ENCODE data around the gene SPIRE2.
A peak's percentile ranks its signal among the peaks of the same experiment; 100 is the strongest.
"Not testable (repeated sequence)": the region's sequence is repeated elsewhere in the genome, so short reads cannot be mapped to it uniquely, and the experiment has no call there.

The SPIRE2 gene

GRCh38 chr16:89828199-89828869 lies at the start of gene SPIRE2:
TSS of gene SPIRE2 (plus strand) at chr16:89828475. CDS start at chr16:89828551, 76 bp downstream.
- Histone ChIP-seq H3K9me3 (ENCODE audit: control insufficient read depth in 2 of 2, low read length in 2 of 2) (no peaks in the 10 kb centered on the region), H3K27ac (ENCODE audit: low read depth in 2 of 2, low read length in 2 of 2) (peak within 1 kb of the TSS; percentile 94 to 95), H3K4me3 (ENCODE audit: low read length in 2 of 2) (peak within 1 kb of the TSS; percentile 70 to 76), H3K4me1 (ENCODE audit: control insufficient read depth in 2 of 2, insufficient read depth in 2 of 2, low read length in 2 of 2) (peaks cover 29 to 37% of the 10 kb centered on the region in 2 donors), H3K36me3 (ENCODE audit: control insufficient read depth in 2 of 2, insufficient read depth in 2 of 2, low read length in 2 of 2) (peaks cover 5 to 8% of the 10 kb centered on the region in 2 donors), H3K9ac (ENCODE audit: low read depth in 1 of 2, low read length in 2 of 2) (peak within 1 kb of the TSS; percentile 83 to 91), H3K27me3 (ENCODE audit: control insufficient read depth in 2 of 2, insufficient read depth in 2 of 2, low read length in 2 of 2) (no peaks in the 10 kb centered on the region)

- no peak overlapping the region for H3K4me3 ChIP-seq (ENCODE audit: low read length in 2 of 2)
- H3K9ac ChIP-seq (ENCODE audit: low read depth in 1 of 2, low read length in 2 of 2) = no peak overlapping the region
- no peak overlapping the region for H3K27ac ChIP-seq (ENCODE audit: low read depth in 2 of 2, low read length in 2 of 2)
- no peaks in the 10 kb centered on the region for H3K27me3 ChIP-seq (ENCODE audit: control insufficient read depth in 2 of 2, insufficient read depth in 2 of 2, low read length in 2 of 2)
- H3K9me3 ChIP-seq (ENCODE audit: control insufficient read depth in 2 of 2, low read length in 2 of 2) = no peaks in the 10 kb centered on the region
- peaks cover 3 to 8% of the 10 kb centered on the region in 2 donors for H3K36me3 ChIP-seq (ENCODE audit: control insufficient read depth in 2 of 2, insufficient read depth in 2 of 2, low read length in 2 of 2)
- no peaks in the 10 kb centered on the region for H3K4me1 ChIP-seq (ENCODE audit: control insufficient read depth in 2 of 2, insufficient read depth in 2 of 2, low read length in 2 of 2)
Measured at GRCh38 chr16:89779231-89779908, 48.9 kb upstream of the SPIRE2 start.

GRCh38 chr16:89779909-89780305 lies 48.4 kb upstream of the SPIRE2 start:
- no peak overlapping the region for H3K9ac ChIP-seq (ENCODE audit: low read depth in 1 of 2, low read length in 2 of 2)
- no peak overlapping the region for H3K4me3 ChIP-seq (ENCODE audit: low read length in 2 of 2)
- no peak overlapping the region for H3K27ac ChIP-seq (ENCODE audit: low read depth in 2 of 2, low read length in 2 of 2)
- peaks cover 5 to 8% of the 10 kb centered on the region in 2 donors for H3K36me3 ChIP-seq (ENCODE audit: control insufficient read depth in 2 of 2, insufficient read depth in 2 of 2, low read length in 2 of 2)
- no peaks in the 10 kb centered on the region for H3K4me1 ChIP-seq (ENCODE audit: control insufficient read depth in 2 of 2, insufficient read depth in 2 of 2, low read length in 2 of 2)
- H3K9me3 ChIP-seq (ENCODE audit: control insufficient read depth in 2 of 2, low read length in 2 of 2) = no peaks in the 10 kb centered on the region
- H3K27me3 ChIP-seq (ENCODE audit: control insufficient read depth in 2 of 2, insufficient read depth in 2 of 2, low read length in 2 of 2) = no peaks in the 10 kb centered on the region

GRCh38 chr16:89782489-89782888 lies 45.8 kb upstream of the SPIRE2 start:
- peaks cover 4 to 8% of the 10 kb centered on the region in 2 donors for H3K36me3 ChIP-seq (ENCODE audit: control insufficient read depth in 2 of 2, insufficient read depth in 2 of 2, low read length in 2 of 2)
- no peaks in the 10 kb centered on the region for H3K9me3 ChIP-seq (ENCODE audit: control insufficient read depth in 2 of 2, low read length in 2 of 2)
- no peak overlapping the region for H3K27ac ChIP-seq (ENCODE audit: low read depth in 2 of 2, low read length in 2 of 2)
- H3K27me3 ChIP-seq (ENCODE audit: control insufficient read depth in 2 of 2, insufficient read depth in 2 of 2, low read length in 2 of 2) = no peaks in the 10 kb centered on the region
- H3K4me3 ChIP-seq (ENCODE audit: low read length in 2 of 2) = no peak overlapping the region
- no peaks in the 10 kb centered on the region for H3K4me1 ChIP-seq (ENCODE audit: control insufficient read depth in 2 of 2, insufficient read depth in 2 of 2, low read length in 2 of 2)
- no peak overlapping the region for H3K9ac ChIP-seq (ENCODE audit: low read depth in 1 of 2, low read length in 2 of 2)

- H3K27ac ChIP-seq (ENCODE audit: low read depth in 2 of 2, low read length in 2 of 2); H3K9ac ChIP-seq (ENCODE audit: low read depth in 1 of 2, low read length in 2 of 2); H3K9me3 ChIP-seq (ENCODE audit: control insufficient read depth in 2 of 2, low read length in 2 of 2); H3K4me1 ChIP-seq (ENCODE audit: control insufficient read depth in 2 of 2, insufficient read depth in 2 of 2, low read length in 2 of 2); H3K4me3 ChIP-seq (ENCODE audit: low read length in 2 of 2); H3K36me3 ChIP-seq (ENCODE audit: control insufficient read depth in 2 of 2, insufficient read depth in 2 of 2, low read length in 2 of 2); H3K27me3 ChIP-seq (ENCODE audit: control insufficient read depth in 2 of 2, insufficient read depth in 2 of 2, low read length in 2 of 2): not testable (repeated sequence)
Measured at GRCh38 chr16:89783952-89784351, 44.3 kb upstream of the SPIRE2 start.

GRCh38 chr16:89784406-89784805 lies 43.9 kb upstream of the SPIRE2 start:
- no peaks in the 10 kb centered on the region for H3K27me3 ChIP-seq (ENCODE audit: control insufficient read depth in 2 of 2, insufficient read depth in 2 of 2, low read length in 2 of 2)
- no peaks in the 10 kb centered on the region for H3K9me3 ChIP-seq (ENCODE audit: control insufficient read depth in 2 of 2, low read length in 2 of 2)
- no peak overlapping the region for H3K9ac ChIP-seq (ENCODE audit: low read depth in 1 of 2, low read length in 2 of 2)
- no peak overlapping the region for H3K27ac ChIP-seq (ENCODE audit: low read depth in 2 of 2, low read length in 2 of 2)
- H3K4me3 ChIP-seq (ENCODE audit: low read length in 2 of 2) = no peak overlapping the region
- no peaks in the 10 kb centered on the region for H3K4me1 ChIP-seq (ENCODE audit: control insufficient read depth in 2 of 2, insufficient read depth in 2 of 2, low read length in 2 of 2)
- peaks cover 0 to 5% of the 10 kb centered on the region in 2 donors for H3K36me3 ChIP-seq (ENCODE audit: control insufficient read depth in 2 of 2, insufficient read depth in 2 of 2, low read length in 2 of 2)

GRCh38 chr16:89785523-89786155 lies 42.6 kb upstream of the SPIRE2 start:
- H3K27me3 ChIP-seq (ENCODE audit: control insufficient read depth in 2 of 2, insufficient read depth in 2 of 2, low read length in 2 of 2) = no peaks in the 10 kb centered on the region
- H3K4me1 ChIP-seq (ENCODE audit: control insufficient read depth in 2 of 2, insufficient read depth in 2 of 2, low read length in 2 of 2) = no peaks in the 10 kb centered on the region
- H3K9ac ChIP-seq (ENCODE audit: low read depth in 1 of 2, low read length in 2 of 2) = no peak overlapping the region
- H3K4me3 ChIP-seq (ENCODE audit: low read length in 2 of 2) = no peak overlapping the region
- no peak overlapping the region for H3K27ac ChIP-seq (ENCODE audit: low read depth in 2 of 2, low read length in 2 of 2)
- no peaks in the 10 kb centered on the region for H3K9me3 ChIP-seq (ENCODE audit: control insufficient read depth in 2 of 2, low read length in 2 of 2)
- H3K36me3 ChIP-seq (ENCODE audit: control insufficient read depth in 2 of 2, insufficient read depth in 2 of 2, low read length in 2 of 2) = peaks cover 0 to 5% of the 10 kb centered on the region in 2 donors

GRCh38 chr16:89786474-89787364 lies 41.6 kb upstream of the SPIRE2 start:
- no peaks in the 10 kb centered on the region for H3K9me3 ChIP-seq (ENCODE audit: control insufficient read depth in 2 of 2, low read length in 2 of 2)
- peaks cover 0 to 8% of the 10 kb centered on the region in 2 donors for H3K36me3 ChIP-seq (ENCODE audit: control insufficient read depth in 2 of 2, insufficient read depth in 2 of 2, low read length in 2 of 2)
- no peak overlapping the region for H3K27ac ChIP-seq (ENCODE audit: low read depth in 2 of 2, low read length in 2 of 2)

GRCh38 chr16:89787365-89787805 lies 40.9 kb upstream of the SPIRE2 start:
- H3K9ac ChIP-seq (ENCODE audit: low read depth in 1 of 2, low read length in 2 of 2) = no peak overlapping the region
- H3K27me3 ChIP-seq (ENCODE audit: control insufficient read depth in 2 of 2, insufficient read depth in 2 of 2, low read length in 2 of 2) = no peaks in the 10 kb centered on the region
- H3K27ac ChIP-seq (ENCODE audit: low read depth in 2 of 2, low read length in 2 of 2) = no peak overlapping the region
- H3K36me3 ChIP-seq (ENCODE audit: control insufficient read depth in 2 of 2, insufficient read depth in 2 of 2, low read length in 2 of 2) = peaks cover 0 to 11% of the 10 kb centered on the region in 2 donors
- no peaks in the 10 kb centered on the region for H3K9me3 ChIP-seq (ENCODE audit: control insufficient read depth in 2 of 2, low read length in 2 of 2)
- no peaks in the 10 kb centered on the region for H3K4me1 ChIP-seq (ENCODE audit: control insufficient read depth in 2 of 2, insufficient read depth in 2 of 2, low read length in 2 of 2)
- no peak overlapping the region for H3K4me3 ChIP-seq (ENCODE audit: low read length in 2 of 2)

More at GRCh38 chr16:89786474-89787364, 41.6 kb upstream of the SPIRE2 start:
- H3K4me3 ChIP-seq (ENCODE audit: low read length in 2 of 2) = no peak overlapping the region
- no peaks in the 10 kb centered on the region for H3K27me3 ChIP-seq (ENCODE audit: control insufficient read depth in 2 of 2, insufficient read depth in 2 of 2, low read length in 2 of 2)
- no peak overlapping the region for H3K9ac ChIP-seq (ENCODE audit: low read depth in 1 of 2, low read length in 2 of 2)
- no peaks in the 10 kb centered on the region for H3K4me1 ChIP-seq (ENCODE audit: control insufficient read depth in 2 of 2, insufficient read depth in 2 of 2, low read length in 2 of 2)
